Pulmonary artery endothelial cell (primary cell): Measurements from ENCODE around the gene STK10. TPM values are rescaled to one million over a fixed set of nuclear protein-coding genes. Genes with fewer than 3 reads are reported as not detected.

Experiments
- DNase-seq: peaks from one replicate; pipeline ENCODE4 v3.0.0-alpha.2; 2011; ENCODE audit warnings: low read depth, low spot score
- total RNA-seq: library from RNA; depleted of rRNA; stranded (reverse); fragments of >200 nt; gene quantifications from 2 replicates; pipeline ENCODE4 v1.2.3, GENCODE V29; 2014

The STK10 gene
- total RNA-seq, 1 donor from 2014 or later, result 34.0 TPM

DNA sequence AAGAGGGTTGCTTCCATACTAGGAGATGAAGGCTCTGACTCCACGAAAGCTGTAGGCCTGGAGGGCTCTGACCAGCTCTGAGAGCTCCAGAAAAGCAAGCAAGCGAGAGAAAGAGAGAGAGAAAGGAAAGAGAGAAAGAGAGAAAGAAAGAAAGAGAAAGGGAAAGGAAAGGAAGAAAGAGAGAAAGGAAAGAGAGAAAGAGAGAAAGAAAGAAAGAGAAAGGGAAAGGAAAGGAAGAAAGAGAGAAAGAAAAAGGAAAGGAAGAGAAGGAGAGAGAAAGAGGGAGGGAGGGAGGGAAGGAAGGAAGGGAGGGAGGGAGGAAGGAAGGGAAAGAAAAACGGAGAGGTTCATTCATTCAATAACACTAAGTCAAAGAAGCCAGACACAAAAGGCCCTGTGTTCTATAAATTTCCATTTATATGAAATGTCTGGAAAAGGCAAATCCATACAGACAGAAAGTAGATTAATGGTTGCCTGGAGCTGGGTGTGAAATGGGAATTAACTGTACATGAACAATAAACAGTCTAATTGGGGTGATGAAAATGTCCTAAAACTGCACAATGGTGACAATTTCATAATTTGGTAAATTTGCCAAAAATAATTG lies 1.8 kb upstream of the STK10 start:
- no peak for DNase-seq

- DNase-seq, result no peak
These were observed 1.1 kb upstream of the STK10 start for GRCh38 chr5:172188893-172189692.

GRCh38 chr5:172187118-172188032 lies 649 bp downstream of the STK10 start:
- DNase-seq, result no peak

GRCh38 chr5:172186114-172186695 lies 1.8 kb downstream of the STK10 start:
- no peak for DNase-seq

DNA sequence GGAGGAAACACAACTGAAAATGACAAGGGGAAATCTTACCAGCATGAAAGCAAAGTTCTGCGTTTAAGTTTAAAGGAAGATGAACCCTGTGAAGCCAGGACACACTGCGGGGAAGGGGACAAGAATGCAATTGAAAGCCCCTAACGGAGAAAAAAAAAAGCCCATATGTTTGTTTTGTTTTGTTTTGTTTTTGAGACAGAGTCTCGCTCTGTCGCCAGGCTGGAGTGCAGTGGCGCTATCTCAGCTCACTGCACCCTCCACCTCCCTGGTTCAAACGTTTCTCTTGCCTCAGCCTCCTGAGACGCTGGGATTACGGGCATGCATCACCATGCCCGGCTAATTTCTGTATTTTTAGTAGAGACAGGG lies 2.9 kb downstream of the STK10 start:
- no peak for DNase-seq

DNA sequence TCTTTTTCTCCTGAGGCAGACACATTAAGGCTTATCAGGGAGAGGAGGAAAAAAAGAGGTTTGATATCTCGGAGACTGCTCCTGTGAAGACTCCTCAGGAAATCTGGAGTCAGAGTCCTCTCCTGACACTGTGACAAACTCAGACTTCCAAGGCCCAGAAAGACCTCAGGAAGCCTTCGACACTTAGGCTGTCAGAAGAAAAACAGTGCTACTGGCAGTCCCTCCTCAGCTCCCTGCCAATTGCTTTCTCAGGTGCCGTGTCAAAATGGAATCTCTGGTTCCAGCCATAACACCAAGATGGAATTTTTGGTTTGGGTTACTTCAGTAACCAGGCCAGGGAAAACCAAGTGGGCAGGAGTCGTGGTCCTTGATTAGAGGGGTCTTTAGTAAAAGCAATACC lies 4.1 kb downstream of the STK10 start:
- no peak for DNase-seq

DNA sequence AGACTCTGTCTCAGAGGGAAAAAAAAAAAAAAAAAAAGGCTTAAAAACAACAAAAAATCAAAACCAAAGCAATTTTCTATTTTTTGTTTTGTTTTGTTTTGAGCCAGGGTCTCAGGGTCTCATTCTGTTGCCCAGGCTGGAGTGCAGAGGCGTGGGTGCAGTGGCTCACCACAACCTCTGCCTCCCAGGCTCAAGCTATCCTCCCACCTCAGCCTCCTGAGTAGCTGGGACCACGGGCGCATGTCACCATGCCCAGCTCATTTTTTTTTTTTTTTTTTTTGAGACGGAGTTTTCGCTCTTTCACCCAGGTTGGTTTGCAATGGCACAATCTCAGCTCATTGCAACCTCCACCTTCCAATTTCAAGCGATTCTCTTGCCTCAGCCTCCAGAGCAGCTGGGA lies 5.7 kb downstream of the STK10 start:
- no peak for DNase-seq

GRCh38 chr5:172180936-172181335 lies 7.1 kb downstream of the STK10 start:
- no peak for DNase-seq

- no peak for DNase-seq
These were observed 8.7 kb downstream of the STK10 start for GRCh38 chr5:172178991-172179989.

DNA sequence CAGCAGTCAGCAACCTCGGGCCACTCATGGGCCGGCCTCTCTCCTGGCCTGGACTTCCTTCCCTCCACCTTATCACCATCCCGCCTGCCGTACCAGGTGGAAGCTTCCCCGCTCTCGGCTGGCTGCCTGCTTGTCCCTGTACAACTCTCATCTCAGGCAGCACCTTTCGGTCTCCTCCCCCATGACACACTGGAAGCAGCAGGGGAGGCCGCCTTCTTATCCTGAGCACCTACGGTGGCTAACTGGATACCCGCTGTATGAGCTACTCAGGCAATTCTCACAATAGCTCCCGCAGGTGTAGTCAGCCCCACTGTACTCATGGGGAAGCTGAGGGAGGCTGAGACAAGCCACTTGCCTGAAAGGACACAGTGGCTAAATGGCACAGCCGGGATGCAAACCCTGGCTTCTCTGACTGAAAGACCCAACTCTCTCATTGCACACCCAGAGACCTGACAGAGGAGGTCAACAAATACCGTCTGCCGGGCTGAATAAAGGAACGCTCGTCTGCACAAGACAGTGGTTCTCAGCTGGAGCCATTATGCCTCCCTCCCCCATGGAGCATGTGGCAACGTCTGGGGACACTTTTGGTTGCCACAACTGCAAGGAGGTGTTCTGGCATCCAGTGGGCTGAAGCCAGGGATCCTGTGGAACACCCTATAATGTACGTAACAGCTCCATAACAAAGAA lies 9.6 kb downstream of the STK10 start:
- no peak for DNase-seq

- DNase-seq, result no peak
These were observed 10.8 kb downstream of the STK10 start for GRCh38 chr5:172177176-172177575.

- DNase-seq, result no peak
These were observed 12.7 kb downstream of the STK10 start for GRCh38 chr5:172175263-172175719.

DNA sequence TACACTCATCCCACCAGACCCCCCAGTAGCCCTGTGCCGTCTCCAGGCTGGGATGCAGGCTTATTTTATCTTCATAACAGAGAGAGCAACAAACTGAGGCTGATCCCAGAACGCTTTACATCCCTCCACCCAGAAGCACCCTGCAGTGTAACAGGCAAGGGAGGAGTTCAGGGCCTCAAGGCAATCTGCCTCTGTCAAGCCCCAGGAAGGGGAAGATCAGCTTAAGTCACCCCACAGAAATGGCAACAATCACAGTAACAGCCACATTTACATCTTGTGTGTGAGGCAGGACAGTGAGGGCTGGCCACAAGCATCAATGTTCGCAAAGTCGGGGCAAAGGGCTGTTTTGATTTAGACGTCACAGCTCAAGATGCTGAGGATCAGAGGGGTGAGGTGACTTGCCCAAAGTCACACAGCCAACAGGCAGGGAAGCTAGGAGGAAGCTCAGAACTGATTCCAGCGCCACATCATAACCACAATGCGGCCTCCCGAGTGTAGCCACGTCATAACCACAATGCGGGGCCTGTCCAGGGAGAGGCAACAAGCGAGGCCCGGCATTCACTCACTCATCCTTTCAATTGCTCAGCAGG lies 14.4 kb downstream of the STK10 start:
- no peak for DNase-seq

- DNase-seq, result no peak
These were observed 15.0 kb downstream of the STK10 start for GRCh38 chr5:172172912-172173563.

DNA sequence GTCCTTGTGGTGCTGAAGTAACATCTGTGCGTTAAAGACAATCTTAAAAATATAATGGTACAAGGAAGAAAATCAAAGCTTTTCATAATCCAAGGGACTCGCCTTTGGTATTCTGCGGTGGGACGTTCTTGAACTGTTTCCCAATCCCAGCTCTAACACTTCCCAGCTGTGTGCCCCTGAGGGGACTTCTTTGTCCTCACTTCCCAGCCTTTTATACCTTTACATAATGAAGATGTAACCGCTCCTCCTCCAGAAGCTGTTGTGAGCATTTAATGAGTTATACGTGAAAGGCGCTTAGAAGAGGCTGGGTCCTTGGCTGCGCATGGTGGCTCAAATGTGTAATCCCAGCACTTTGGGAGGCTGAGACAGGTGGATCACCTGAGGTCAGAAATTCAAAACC lies 16.9 kb downstream of the STK10 start:
- DNase-seq, result no peak

GRCh38 chr5:172170251-172170701 lies 17.7 kb downstream of the STK10 start:
- DNase-seq, result no peak

- no peak for DNase-seq
These were observed 18.8 kb downstream of the STK10 start for GRCh38 chr5:172169216-172169615.

DNA sequence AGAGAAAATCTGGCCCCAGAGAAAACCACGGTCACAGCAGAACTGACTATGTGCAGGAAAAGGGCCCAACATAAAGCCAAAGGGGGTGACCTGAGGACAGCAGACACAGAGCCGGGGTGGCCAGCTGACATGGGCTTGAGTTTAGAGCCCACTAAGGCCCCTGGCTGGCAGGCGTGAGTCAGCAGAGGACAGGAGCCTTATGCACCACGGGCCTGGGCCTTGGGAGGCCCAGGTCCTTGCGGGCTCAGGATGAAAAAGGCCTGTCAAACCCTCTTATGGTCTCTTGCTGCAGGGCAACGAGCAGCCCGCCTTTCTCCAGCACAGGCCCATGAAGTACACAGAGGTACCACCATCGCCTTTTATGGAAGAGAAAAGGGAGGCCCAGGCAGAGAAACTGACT lies 19.7 kb downstream of the STK10 start:
- DNase-seq, result no peak

DNA sequence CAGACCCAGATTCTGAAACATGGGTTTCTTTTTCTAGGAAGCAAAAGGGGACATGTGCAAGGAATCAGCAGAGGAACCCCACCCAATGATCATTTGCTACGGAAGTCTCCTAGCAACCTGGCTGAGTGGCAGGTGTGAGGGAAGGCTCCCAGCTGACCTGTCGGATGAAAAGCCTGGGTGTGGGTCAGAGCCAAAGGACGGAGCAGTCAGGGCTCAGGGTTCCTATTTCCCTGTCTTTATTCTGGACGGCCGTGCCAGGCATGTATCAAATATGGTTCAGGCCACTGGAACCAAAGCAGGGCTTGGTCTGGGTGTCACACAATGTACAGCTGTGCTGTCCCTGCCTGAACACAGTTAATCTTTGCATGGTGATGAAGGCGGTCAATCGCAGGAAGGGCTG lies 20.1 kb downstream of the STK10 start:
- no peak for DNase-seq
